Renal cortex interstitium (tissue), 11 donors: Measurements from ENCODE around the gene MSH3. TPM values are rescaled to one million over a fixed set of nuclear protein-coding genes. Genes with fewer than 3 reads are reported as not detected.
"Not testable (repeated sequence)": the region's sequence is repeated elsewhere in the genome, so short reads cannot be mapped to it uniquely, and the experiment has no call there.

Experiments used
- DNase-seq, 11 donors: peaks; one replicate each; pipeline ENCODE4 v3.0.0-alpha.2; 2013; ENCODE audit warnings: low read depth in 9 of 11, low spot score in 4 of 11; ENCODE audit errors: extremely low read depth in 1 of 11
- polyA plus RNA-seq, 3 donors: library from polyadenylated mRNA; unstranded; fragments of 120-200 nt; gene quantifications; one replicate each; pipeline ENCODE4 v1.2.1, GENCODE V29; 2013; ENCODE audit not compliant: insufficient read length in 3 of 3

Gene MSH3
- polyA plus RNA-seq, 3 donors, result 21.5 to 25.7 (median 23.8) TPM

DNA sequence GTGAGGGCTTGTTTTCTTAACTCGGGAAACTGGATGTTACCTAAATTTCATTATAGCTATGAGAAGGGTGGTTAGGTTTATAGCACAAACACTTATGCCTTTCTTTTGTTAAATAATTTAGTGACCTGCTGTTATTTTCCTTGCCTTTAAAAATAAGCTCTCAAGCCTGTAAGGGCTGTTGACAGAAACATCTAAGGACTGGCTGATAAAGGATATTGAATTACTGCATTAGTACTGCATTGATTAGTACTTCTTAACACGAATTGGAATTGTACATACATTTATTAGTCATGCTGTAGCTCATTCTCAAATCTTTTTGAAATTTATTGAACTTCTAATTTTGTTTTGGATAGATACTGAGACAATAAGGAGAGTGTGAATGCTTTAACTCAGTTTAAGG lies 85.4 kb downstream of the MSH3 start:
- no peak for DNase-seq

DNA sequence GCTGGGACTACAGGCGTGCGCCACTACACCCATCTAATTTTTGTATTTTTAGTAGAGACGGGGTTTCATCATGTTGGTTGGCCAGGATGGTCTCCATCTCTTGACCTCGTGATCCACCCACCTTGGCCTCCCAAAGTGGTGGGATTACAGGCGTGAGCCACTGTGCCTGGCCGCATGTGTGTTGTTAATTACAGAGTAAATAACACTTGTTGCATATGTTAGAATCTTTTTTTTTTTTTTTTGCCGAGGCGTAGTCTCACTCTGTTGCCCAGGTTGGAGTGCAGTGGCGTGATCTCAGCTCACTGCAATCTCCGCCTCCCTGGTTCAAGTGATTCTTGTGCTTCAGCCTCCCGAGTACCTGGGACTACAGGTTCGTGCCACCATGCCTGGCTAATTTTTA lies 86.0 kb downstream of the MSH3 start:
- not testable (repeated sequence) for DNase-seq

DNA sequence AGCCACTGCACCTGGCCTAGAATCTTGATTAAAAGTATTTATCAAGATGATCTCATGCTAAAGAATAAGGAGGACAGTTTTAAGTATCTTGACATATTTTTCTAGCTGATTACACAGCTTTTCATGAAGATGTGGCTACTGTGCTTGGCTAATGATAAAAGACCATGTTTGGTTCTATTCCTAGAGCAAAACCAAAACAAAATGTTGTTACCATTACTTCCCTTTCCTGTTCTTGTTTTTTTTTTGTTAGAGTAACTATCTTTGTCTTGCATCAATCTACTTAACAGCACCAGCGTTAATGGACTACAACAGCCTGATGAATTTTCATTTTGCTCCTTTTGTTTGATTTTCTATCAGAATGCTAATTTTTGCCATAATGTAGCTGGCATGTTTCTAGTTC lies 86.5 kb downstream of the MSH3 start:
- no peak for DNase-seq

DNA sequence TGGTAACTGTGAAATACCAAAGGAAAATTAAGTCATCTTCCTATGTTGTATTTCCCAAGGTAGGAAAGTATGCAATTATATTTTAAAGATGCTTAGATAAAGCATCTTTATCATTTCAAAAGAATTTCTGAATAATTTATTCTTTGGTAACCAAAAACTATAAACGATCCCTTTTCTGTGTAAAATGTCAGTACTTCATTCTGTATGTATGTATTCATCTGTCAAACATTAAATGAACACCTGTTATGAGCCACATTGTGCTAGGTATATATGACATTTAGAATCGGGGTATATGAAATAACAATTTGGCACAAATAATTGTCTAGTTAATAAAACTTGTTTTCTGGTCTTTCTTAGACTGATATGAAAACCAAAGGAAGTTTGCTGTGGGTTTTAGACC lies 89.7 kb downstream of the MSH3 start:
- no peak for DNase-seq

DNA sequence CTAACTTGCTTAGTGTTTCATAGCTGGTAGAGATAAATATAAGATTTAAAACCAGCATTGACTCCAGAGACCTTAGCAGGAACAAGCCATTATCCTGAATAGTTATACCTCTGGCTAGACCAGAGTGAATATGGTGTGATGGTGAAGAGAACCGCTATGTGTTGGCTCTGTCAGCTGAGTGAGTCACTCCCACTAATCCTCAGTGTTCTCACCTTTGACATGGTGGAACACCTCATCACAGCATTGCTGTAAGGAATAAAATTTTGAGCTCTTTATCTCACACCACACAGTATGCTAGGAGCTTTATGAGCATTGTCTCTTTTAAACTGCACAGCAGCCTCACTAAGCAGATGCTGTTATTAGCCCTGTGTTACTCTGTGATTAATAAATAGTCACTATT lies 91.0 kb downstream of the MSH3 start:
- DNase-seq, result no peak

- DNase-seq, result no peak
Observed at GRCh38 chr5:80747922-80748321, 93.5 kb downstream of the MSH3 start.

DNA sequence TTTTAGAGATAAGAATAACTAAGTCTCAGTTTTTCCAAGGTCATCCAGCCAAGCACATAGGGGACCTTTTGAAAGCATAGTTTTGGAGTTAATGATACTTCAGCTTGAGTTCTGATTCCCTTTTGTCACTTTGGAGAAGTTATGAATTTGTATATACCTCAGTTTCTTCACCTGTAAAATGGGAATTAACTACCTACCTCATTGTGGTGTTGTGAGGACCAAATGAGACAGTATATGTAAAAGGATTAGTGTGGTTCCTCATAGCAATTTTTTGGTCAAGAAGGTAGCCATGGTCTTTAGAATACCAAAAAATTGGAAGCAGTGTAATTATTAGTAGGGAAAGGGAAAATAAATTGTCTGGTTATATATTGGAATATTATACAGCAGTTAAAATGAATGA lies 98.0 kb downstream of the MSH3 start:
- no peak for DNase-seq

GRCh38 chr5:80753712-80754111 lies 99.3 kb downstream of the MSH3 start:
- no peak for DNase-seq

- peak in 4 of 11 donors; percentile 3 to 6 (median 4) for DNase-seq
Observed at GRCh38 chr5:80754900-80755299, 100.4 kb downstream of the MSH3 start.

- DNase-seq, result no peak
Observed at GRCh38 chr5:80755626-80756025, 101.2 kb downstream of the MSH3 start.

DNA sequence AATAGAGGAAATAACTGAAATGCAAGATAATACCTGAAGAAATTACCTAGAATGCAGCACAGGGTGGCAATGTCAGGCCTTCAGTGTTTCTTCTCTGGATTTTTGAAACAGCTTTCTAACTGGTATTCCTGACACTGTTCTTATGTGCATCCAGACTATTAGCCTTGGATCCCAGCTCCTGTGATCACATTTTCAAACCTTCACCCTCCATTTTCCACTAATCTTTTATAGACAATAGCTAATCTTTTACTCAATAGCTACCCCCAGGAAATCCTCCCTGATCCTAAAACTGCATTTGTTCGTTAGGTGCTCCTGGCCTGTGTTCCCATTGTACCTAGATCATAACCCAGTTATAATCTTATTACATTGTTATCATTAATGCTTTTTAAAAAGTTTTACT lies 101.8 kb downstream of the MSH3 start:
- no peak for DNase-seq

GRCh38 chr5:80757290-80757689 lies 102.8 kb downstream of the MSH3 start:
- no peak for DNase-seq

DNA sequence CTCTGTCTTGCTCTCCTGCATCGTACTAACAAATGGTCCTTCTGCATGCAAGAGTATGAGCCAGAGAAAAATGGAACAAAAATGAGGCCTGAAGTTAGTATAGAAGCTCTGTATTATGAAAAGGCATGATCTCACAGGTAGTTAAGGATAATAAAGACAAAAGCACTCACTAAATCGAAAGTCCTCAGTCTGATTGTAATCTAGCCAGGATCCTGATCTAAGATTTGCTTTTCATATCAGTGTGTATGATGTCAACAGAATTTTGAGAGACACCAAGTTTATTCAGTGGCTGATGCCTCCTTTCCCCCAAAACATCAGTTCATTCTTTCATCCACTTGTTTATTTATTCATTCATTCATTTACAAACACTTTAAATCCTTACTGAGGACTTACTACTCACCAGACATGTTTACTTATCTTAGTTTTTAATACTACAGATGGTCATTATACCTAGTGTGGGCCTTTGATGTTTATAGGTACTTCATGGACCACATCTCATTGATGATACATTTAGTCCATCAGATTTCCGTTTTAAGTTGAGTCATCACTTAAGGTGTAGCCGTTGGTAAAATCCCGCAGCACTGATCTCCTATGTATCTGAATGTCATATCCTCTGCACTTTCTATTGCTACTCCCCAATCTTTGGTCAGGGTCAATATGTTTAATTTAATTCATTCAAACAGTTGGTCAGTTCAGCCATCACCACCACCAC lies 105.6 kb downstream of the MSH3 start:
- no peak for DNase-seq

DNA sequence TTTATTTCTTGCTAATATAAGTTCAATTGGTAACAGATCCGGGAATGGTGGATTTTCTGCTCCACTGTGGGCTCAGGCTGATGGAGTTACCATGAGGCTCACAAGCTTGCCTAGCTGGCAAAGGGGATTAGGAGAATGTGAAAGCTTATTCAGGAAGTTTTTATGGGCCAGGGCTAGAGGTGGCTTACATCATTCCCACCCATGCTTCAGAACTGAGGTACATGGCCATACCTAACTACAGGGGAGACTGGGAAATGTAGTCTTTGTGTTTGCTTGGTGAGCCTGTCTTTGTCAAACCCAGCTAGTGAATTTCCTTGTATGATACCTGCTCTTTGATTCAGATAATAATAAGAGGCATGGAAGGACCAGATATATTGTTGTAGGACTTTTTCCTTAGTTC lies 106.2 kb downstream of the MSH3 start:
- no peak for DNase-seq

- DNase-seq, result no peak
Observed at GRCh38 chr5:80761176-80761575, 106.7 kb downstream of the MSH3 start.

GRCh38 chr5:80761966-80762365 lies 107.5 kb downstream of the MSH3 start:
- no peak for DNase-seq

GRCh38 chr5:80762573-80762972 lies 108.1 kb downstream of the MSH3 start:
- DNase-seq, result no peak

- no peak for DNase-seq
Observed at GRCh38 chr5:80763211-80763610, 108.8 kb downstream of the MSH3 start.

DNA sequence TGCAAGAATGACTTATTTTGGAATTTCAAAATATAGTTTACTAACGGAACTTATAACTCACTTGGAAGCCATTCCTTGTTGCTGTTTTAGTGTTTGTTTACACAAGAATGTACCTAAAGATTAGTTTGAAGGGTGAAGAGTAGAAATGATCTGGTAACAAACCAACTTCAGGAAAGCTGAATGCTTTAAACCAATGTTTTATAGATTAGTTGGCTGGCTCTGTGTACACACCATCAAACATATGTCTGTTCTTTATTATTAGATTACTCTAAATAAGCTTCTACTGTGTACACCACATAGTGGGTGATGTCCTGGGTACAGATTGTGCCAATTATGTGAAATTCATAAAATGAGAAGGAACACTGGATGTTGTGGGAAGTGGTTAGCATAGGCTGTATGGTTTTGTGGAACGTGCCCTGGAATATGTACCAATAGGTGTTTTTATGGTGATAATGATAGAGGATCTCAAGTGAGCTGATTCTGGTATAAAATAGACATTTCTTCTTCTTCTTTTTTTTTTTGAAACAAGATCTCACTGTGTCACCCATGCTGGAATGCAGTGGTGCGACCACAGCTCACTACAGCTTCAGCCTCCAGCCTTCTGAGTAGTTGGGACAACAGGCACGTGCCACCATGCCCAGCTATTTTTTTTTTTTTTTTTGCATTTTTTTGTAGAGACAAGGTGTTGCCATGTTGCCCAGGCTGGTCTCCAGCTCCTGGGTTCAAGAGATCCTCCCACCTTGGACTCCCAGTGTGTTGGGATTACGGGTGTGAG lies 109.6 kb downstream of the MSH3 start:
- DNase-seq, result no peak

- DNase-seq, result no peak
Observed at GRCh38 chr5:80764786-80765185, 110.3 kb downstream of the MSH3 start.
